Forelimb muscle (tissue), 1 donor: ENCODE measurements around the gene ARRDC2. TPM values are rescaled to one million over a fixed set of nuclear protein-coding genes. Genes with fewer than 3 reads are reported as not detected.

Source experiments
- DNase-seq: peaks from one replicate; pipeline ENCODE4 v3.0.0-alpha.2; 2013; ENCODE audit warnings: low read depth
- polyA plus RNA-seq: library from polyadenylated mRNA; unstranded; fragments of 120-200 nt; gene quantifications from one replicate; pipeline ENCODE4 v1.2.1, GENCODE V29; 2013; ENCODE audit not compliant: insufficient read length

The ARRDC2 gene
- polyA plus RNA-seq, 1 donor = 4.8 TPM

- peak; percentile 53 for DNase-seq
Measured at GRCh38 chr19:18058208-18059009, 50.4 kb downstream of the ARRDC2 start.

- DNase-seq = no peak
Measured at GRCh38 chr19:18059297-18059696, 51.3 kb downstream of the ARRDC2 start.

- DNase-seq = no peak
Measured at GRCh38 chr19:18059902-18060301, 51.9 kb downstream of the ARRDC2 start.

- no peak for DNase-seq
Measured at GRCh38 chr19:18060472-18060871, 52.5 kb downstream of the ARRDC2 start.

- DNase-seq = no peak
Measured at GRCh38 chr19:18062028-18062427, 54.1 kb downstream of the ARRDC2 start.

- no peak for DNase-seq
Measured at GRCh38 chr19:18063463-18063862, 55.5 kb downstream of the ARRDC2 start.

Other genes starting within 250 kb of the ARRDC2 start
- gene B3GNT3, start 213.0 kb upstream of the ARRDC2 start, polyA plus RNA-seq = not detected
- gene INSL3, start 186.7 kb upstream of the ARRDC2 start, polyA plus RNA-seq = not detected
- gene JAK3, start 160.2 kb upstream of the ARRDC2 start, polyA plus RNA-seq = 1.9 TPM
- 2,721 TPM for gene RPL18A, start 148.3 kb upstream of the ARRDC2 start, polyA plus RNA-seq
- gene SLC5A5, start 136.2 kb upstream of the ARRDC2 start, polyA plus RNA-seq = not detected
- gene CCDC124, start 75.2 kb upstream of the ARRDC2 start, polyA plus RNA-seq = 54.8 TPM
- 0.97 TPM for gene KCNN1, start 41.1 kb upstream of the ARRDC2 start, polyA plus RNA-seq
- gene IL12RB1, start 78.8 kb downstream of the ARRDC2 start, polyA plus RNA-seq = 0.35 TPM
- 11.4 TPM for gene MAST3, start 89.6 kb downstream of the ARRDC2 start, polyA plus RNA-seq
- 57.8 TPM for gene PIK3R2, start 145.0 kb downstream of the ARRDC2 start, polyA plus RNA-seq
- 0.11 TPM for gene IFI30, start 165.6 kb downstream of the ARRDC2 start, polyA plus RNA-seq
- gene MPV17L2, start 185.0 kb downstream of the ARRDC2 start, polyA plus RNA-seq = 6.2 TPM
- 4.2 TPM for gene RAB3A, start 195.9 kb downstream of the ARRDC2 start, polyA plus RNA-seq
- gene PDE4C, start 218.3 kb downstream of the ARRDC2 start, polyA plus RNA-seq = 4.8 TPM